Nephron (organoid): ENCODE data around the gene BABAM2.

Source experiments
- H3K27ac Mint-ChIP-seq, 3 experiments: 2 replicates each; pipeline ENCODE4 v1.8.0; 2020; ENCODE audit warnings: mixed read lengths in 3 of 3, mild to moderate bottlenecking in 2 of 3, moderate library complexity in 1 of 3
- H3K27me3 Mint-ChIP-seq: 2 replicates; pipeline ENCODE4 v1.8.0; 2021; ENCODE audit warnings: low read depth, mild to moderate bottlenecking, moderate library complexity, mixed read lengths
- H3K36me3 Mint-ChIP-seq: 2 replicates; pipeline ENCODE4 v1.8.0; 2020; ENCODE audit warnings: low read depth, mixed read lengths
- H3K4me1 Mint-ChIP-seq: 2 replicates; pipeline ENCODE4 v1.8.0; 2020; ENCODE audit warnings: mixed read lengths
- H3K4me3 Mint-ChIP-seq, 3 experiments: 2 replicates each; pipeline ENCODE4 v1.8.0; 2020; ENCODE audit warnings: mild to moderate bottlenecking in 3 of 3, mixed read lengths in 3 of 3, moderate library complexity in 2 of 3
- H3K9me3 Mint-ChIP-seq: 2 replicates; pipeline ENCODE4 v1.8.0; 2020; ENCODE audit warnings: mixed read lengths
- CTCF ChIP-seq, 3 experiments: fragments of 200-600 bp; sonication (generic); IDR thresholded peaks; one replicate each; pipeline ENCODE4 v1.5.0; 2021; ENCODE audit warnings: antibody characterized with exemption in 3 of 3; ENCODE audit not compliant: unreplicated experiment in 3 of 3

Gene BABAM2

GRCh38 chr2:27888790-27889189 lies 1.7 kb upstream of the BABAM2 start:
- H3K36me3 Mint-ChIP-seq, result no peaks in the 10 kb centered on the region
- peak overlapping the region; percentile 98 to 100 (median 100) for H3K4me3 Mint-ChIP-seq
- H3K27ac Mint-ChIP-seq, result peak overlapping the region; percentile 9 to 100 (median 99)
- no peaks in the 10 kb centered on the region for H3K9me3 Mint-ChIP-seq
- peaks cover 5% of the 10 kb centered on the region for H3K27me3 Mint-ChIP-seq
- H3K4me1 Mint-ChIP-seq, result peaks cover 35% of the 10 kb centered on the region
- TF ChIP-seq CTCF (IDR thresholded peaks at IDR 0.05; ENCODE audit: unreplicated experiment in 3 of 3), result no peak

GRCh38 chr2:27889774-27890145 lies 769 bp upstream of the BABAM2 start:
- no peaks in the 10 kb centered on the region for H3K36me3 Mint-ChIP-seq
- no peak for TF ChIP-seq CTCF (IDR thresholded peaks at IDR 0.05; ENCODE audit: unreplicated experiment in 3 of 3)
- peaks cover 35% of the 10 kb centered on the region for H3K4me1 Mint-ChIP-seq
- H3K4me3 Mint-ChIP-seq, result peak overlapping the region; percentile 98 to 100 (median 100)
- peak overlapping the region; percentile 98 to 100 (median 99) for H3K27ac Mint-ChIP-seq
- H3K9me3 Mint-ChIP-seq, result no peaks in the 10 kb centered on the region
- H3K27me3 Mint-ChIP-seq, result peaks cover 5% of the 10 kb centered on the region

GRCh38 chr2:27890924-27891672 lies 569 bp downstream of the BABAM2 start:
- peaks cover 5% of the 10 kb centered on the region for H3K27me3 Mint-ChIP-seq
- H3K4me3 Mint-ChIP-seq, result peak overlapping the region; percentile 98 to 100 (median 100)
- H3K4me1 Mint-ChIP-seq, result peaks cover 31% of the 10 kb centered on the region
- no peaks in the 10 kb centered on the region for H3K36me3 Mint-ChIP-seq
- no peak for TF ChIP-seq CTCF (IDR thresholded peaks at IDR 0.05; ENCODE audit: unreplicated experiment in 3 of 3)
- H3K27ac Mint-ChIP-seq, result peak overlapping the region; percentile 98 to 100 (median 99)
- no peaks in the 10 kb centered on the region for H3K9me3 Mint-ChIP-seq

GRCh38 chr2:27891673-27892105 lies 1.2 kb downstream of the BABAM2 start:
- Mint-ChIP-seq H3K9me3 (no peaks in the 10 kb centered on the region), H3K27ac (peak overlapping the region; percentile 98 to 100 (median 99)), H3K4me3 (peak overlapping the region; percentile 98 to 100 (median 100)), H3K36me3 (peaks cover 5% of the 10 kb centered on the region), H3K4me1 (peaks cover 27% of the 10 kb centered on the region), H3K27me3 (peaks cover 5% of the 10 kb centered on the region)
- no peak for TF ChIP-seq CTCF (IDR thresholded peaks at IDR 0.05; ENCODE audit: unreplicated experiment in 3 of 3)

- Mint-ChIP-seq H3K4me1 (peaks cover 27% of the 10 kb centered on the region), H3K36me3 (peaks cover 18% of the 10 kb centered on the region), H3K27me3 (peaks cover 5% of the 10 kb centered on the region), H3K4me3 (no peak overlapping the region), H3K27ac (peak overlapping the region in 1 of 3 experiments; percentile 100), H3K9me3 (no peaks in the 10 kb centered on the region)
- no peak for TF ChIP-seq CTCF (IDR thresholded peaks at IDR 0.05; ENCODE audit: unreplicated experiment in 3 of 3)
These were observed 2.5 kb downstream of the BABAM2 start for GRCh38 chr2:27893006-27893405.

GRCh38 chr2:27897717-27898116 lies 7.2 kb downstream of the BABAM2 start:
- H3K4me1 Mint-ChIP-seq, result peaks cover 1% of the 10 kb centered on the region
- no peak for TF ChIP-seq CTCF (IDR thresholded peaks at IDR 0.05; ENCODE audit: unreplicated experiment in 3 of 3)

More at GRCh38 chr2:27897717-27898116, 7.2 kb downstream of the BABAM2 start:
- H3K27ac Mint-ChIP-seq, result no peak overlapping the region
- no peak overlapping the region for H3K4me3 Mint-ChIP-seq
- peaks cover 33% of the 10 kb centered on the region for H3K36me3 Mint-ChIP-seq
- no peaks in the 10 kb centered on the region for H3K9me3 Mint-ChIP-seq
- no peaks in the 10 kb centered on the region for H3K27me3 Mint-ChIP-seq
